ENCODE results near the gene NOXA1. TPM values are rescaled to one million over a fixed set of nuclear protein-coding genes. Genes with fewer than 3 reads are reported as not detected.

The NOXA1 gene
- total RNA-seq, 4 donors from 2014 or later = 1.4 to 5.3 (median 2.4) TPM

- TF ChIP-seq, protein P1, sequence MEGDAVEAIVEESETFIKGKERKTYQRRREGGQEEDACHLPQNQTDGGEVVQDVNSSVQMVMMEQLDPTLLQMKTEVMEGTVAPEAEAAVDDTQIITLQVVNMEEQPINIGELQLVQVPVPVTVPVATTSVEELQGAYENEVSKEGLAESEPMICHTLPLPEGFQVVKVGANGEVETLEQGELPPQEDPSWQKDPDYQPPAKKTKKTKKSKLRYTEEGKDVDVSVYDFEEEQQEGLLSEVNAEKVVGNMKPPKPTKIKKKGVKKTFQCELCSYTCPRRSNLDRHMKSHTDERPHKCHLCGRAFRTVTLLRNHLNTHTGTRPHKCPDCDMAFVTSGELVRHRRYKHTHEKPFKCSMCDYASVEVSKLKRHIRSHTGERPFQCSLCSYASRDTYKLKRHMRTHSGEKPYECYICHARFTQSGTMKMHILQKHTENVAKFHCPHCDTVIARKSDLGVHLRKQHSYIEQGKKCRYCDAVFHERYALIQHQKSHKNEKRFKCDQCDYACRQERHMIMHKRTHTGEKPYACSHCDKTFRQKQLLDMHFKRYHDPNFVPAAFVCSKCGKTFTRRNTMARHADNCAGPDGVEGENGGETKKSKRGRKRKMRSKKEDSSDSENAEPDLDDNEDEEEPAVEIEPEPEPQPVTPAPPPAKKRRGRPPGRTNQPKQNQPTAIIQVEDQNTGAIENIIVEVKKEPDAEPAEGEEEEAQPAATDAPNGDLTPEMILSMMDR (IDR thresholded peaks at IDR 0.05; ENCODE audit: low read depth) = no peak
Measured at GRCh38 chr9:137437691-137438590, 14.7 kb downstream of the NOXA1 start.

DNA sequence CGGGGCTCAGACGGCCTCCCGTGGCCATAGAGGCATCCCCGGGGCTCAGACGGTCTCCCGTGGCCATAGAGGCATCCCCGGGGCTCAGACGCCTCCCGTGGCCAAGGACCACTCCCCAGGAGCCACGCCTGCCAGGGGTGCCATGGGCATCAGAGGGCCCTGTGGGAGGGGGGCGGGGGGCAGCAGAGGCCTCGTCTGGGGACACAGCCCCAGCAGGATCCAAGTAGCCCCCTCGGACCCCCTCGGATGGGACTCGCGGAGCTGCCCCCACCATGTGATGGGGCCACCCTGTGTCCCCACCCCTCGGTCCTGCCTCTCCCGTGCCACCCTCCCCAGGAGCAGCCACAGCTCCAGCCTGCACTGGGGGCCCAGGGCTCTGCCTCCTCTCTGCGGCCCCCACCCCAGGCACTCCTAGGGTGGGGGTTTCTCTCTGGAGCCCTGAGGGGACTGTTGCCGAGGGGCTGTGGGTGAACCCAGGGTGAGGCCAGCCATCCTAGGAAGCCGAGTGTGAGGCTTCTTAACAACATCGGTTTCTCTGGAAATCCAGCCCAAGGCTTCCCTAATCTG is 15.5 kb downstream of the NOXA1 start:
- TF ChIP-seq, protein P1 (IDR thresholded peaks at IDR 0.05; ENCODE audit: low read depth) = no peak

DNA sequence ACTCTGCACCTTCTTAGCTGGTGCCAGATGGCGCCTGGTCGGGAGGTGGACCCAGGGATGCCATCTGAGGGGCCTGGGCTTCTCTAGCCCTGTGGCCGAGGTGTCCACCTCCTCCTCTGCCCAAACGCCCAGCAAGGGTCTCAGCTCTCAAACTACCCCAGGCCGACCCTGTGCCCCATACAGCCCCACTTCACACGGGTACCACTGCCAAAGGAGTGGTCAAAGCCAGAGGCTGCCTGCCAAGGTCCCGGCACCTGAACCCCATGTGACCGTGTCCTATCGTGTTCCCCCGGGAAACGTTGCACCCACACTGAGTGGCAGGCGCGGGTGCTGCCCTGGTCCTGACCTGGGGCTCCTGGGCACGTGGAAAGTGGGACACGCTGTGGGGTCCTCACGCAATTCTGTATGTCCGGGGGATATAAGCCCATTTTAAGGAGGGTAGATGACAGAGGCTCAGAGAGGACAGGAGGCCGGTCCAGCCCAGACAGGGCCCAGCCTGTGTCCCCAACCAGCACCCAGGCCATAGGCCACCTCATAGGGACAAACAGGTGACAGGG is 16.0 kb downstream of the NOXA1 start:
- TF ChIP-seq, protein P1 (IDR thresholded peaks at IDR 0.05; ENCODE audit: low read depth) = no peak

DNA sequence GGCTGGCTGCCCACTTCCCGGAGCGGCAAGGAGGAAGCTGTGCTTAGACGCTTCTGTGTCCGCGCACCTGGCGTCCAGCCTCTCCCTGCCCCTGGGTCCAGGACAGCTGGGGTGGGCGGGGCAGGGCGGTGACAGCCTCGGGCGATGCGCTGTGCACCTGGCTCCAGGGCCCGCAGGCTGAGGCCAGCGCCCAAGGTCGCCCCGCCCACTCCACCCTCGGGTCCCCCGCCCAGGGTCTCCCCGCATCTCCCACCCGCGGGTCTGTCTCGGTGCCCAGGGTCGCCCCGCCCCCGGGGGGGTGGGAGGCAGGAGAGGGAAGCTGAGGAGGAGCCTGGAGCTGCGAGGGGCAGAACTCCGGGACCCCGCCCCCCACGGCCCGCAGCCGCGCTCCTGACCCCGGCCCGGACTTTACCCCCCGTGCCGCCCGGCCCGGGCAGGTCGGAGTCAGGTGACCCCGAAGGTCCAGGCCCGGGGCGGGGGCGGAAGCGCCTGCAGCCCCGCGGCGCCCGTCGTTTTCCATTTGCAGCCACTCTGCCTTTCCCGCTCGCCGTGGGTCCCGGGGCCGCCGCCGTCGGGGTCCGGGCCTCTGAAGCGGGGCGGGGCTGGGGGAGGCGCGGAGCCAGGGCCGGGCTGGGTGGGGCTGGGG is 18.2 kb downstream of the NOXA1 start, which contains the start of gene ENTPD8:
TSS of gene ENTPD8 (minus strand) at position 69 of the 646 bp plus-strand sequence. CDS start 3,072 bp downstream, outside the sequence.
- TF ChIP-seq, protein P1 (IDR thresholded peaks at IDR 0.05; ENCODE audit: low read depth) = no peak

- TF ChIP-seq, protein P1 (IDR thresholded peaks at IDR 0.05; ENCODE audit: low read depth) = no peak
Measured at GRCh38 chr9:137441935-137442321, 18.7 kb downstream of the NOXA1 start.

DNA sequence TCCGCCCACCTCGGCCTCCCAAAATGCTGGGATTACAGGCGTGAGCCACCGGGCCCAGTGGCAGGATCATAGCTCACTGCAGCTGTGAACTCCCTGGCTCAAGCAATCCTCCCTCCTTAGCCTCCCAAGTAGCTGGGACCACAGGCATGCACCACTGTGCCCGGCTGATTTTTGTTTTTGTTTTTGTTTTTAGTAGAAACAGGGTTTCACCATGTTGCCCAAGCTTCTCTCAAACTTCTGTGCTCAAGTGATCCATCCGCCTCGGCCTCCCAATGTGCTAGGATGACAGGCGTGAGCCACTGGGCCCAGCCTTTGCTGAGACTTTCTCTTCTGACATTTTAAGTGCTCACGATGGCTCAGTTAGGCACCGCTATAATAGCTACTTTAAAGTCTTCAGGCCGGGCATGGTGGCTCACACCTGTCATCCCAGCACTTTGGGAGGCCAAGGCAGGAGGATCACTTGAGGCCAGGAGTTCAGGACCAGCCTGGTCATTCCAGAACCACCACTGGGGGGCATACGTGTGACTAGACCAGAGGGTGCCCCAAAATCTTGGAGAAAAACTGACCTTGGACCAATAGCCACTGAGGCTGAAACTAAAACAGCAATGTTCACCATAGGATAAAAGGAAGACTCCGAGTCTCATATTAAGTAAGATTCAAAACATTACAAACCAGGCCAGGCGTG is 21.1 kb downstream of the NOXA1 start:
- TF ChIP-seq, protein P1 (IDR thresholded peaks at IDR 0.05; ENCODE audit: low read depth) = no peak
